ENCODE measurements around the gene GLI1. TPM values are rescaled to one million over a fixed set of nuclear protein-coding genes. Genes with fewer than 3 reads are reported as not detected.

The GLI1 gene
- total and polyA plus RNA-seq, 2 of the 13 experiments (the other 11 are each of a cell fraction or from before 2014, with no cell fraction given), result 0.09 to 0.20 TPM

DNA sequence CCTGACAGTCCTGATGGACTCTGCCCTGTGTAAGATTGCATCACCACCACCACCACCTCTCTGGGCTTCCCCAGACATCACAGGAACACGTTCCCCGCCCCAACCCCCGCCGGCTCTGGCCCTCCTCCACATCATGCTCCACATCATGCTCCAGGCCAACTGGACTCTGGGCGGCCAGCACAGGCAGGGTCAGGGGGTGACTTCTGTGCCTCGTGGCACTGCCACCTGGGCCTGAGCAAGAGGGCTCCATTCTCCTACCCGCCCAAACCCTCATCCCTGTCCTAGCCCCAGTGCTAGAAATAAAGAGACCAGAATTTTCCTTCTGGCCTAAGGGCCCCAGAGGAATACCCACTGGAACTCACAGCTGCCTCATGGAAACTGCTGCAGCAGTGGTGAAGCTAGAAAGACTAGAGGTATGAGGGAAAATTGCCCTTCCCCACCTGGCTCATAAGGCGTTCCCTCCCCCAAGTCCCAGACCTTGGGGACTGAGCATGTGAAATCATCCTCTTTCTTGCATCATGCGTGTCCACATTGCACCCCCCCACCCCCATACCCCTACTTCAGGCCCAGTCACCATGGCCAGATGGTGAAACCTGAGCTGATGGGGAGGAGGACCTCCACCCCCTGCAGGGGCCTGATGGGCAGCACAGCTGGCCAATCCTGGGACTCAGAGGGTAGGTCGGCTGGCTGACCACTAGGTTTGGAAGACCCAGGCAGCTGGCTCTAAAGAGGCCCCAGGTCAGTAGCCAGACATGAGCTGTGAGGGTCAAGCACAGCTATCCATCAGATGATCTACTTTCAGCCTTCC is 4.8 kb upstream of the GLI1 start, which contains the start of gene INHBE (continued):
- TF ChIP-seq, protein P1, sequence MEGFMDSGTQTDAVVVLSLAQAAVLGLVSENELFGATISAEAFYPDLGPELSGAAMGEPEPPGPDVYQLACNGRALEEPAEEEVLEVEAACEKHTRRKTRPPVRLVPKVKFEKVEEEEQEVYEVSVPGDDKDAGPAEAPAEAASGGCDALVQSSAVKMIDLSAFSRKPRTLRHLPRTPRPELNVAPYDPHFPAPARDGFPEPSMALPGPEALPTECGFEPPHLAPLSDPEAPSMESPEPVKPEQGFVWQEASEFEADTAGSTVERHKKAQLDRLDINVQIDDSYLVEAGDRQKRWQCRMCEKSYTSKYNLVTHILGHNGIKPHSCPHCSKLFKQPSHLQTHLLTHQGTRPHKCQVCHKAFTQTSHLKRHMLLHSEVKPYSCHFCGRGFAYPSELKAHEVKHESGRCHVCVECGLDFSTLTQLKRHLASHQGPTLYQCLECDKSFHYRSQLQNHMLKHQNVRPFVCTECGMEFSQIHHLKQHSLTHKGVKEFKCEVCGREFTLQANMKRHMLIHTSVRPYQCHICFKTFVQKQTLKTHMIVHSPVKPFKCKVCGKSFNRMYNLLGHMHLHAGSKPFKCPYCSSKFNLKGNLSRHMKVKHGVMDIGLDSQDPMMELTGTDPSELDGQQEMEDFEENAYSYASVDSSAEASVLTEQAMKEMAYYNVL (CRISPR knock-in tag; IDR thresholded peaks at IDR 0.05; ENCODE audit: borderline replicate concordance), result peak; percentile 39; the same call in 1 of the 2 replicates
- TF ChIP-seq, protein P2, sequence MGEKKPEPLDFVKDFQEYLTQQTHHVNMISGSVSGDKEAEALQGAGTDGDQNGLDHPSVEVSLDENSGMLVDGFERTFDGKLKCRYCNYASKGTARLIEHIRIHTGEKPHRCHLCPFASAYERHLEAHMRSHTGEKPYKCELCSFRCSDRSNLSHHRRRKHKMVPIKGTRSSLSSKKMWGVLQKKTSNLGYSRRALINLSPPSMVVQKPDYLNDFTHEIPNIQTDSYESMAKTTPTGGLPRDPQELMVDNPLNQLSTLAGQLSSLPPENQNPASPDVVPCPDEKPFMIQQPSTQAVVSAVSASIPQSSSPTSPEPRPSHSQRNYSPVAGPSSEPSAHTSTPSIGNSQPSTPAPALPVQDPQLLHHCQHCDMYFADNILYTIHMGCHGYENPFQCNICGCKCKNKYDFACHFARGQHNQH (CRISPR knock-in tag; IDR thresholded peaks at IDR 0.05), result peak; percentile 87
- no peak for TF ChIP-seq ZNF484 (CRISPR knock-in tag; IDR thresholded peaks at IDR 0.05; ENCODE audit: borderline replicate concordance, low read depth)
- TF ChIP-seq ZNF558 (CRISPR knock-in tag; IDR thresholded peaks at IDR 0.05; ENCODE audit: borderline replicate concordance), result no peak; the same call in 1 of the 2 replicates
- TF ChIP-seq SNRNP70 (IDR thresholded peaks at IDR 0.05; ENCODE audit: low read depth, low read length), result no peak
- TF ChIP-seq, protein P3, sequence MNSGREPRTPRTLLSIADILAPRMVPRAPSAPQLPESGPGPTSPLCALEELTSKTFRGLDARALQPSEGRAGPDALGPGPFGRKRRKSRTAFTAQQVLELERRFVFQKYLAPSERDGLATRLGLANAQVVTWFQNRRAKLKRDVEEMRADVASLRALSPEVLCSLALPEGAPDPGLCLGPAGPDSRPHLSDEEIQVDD (CRISPR knock-in tag; IDR thresholded peaks at IDR 0.05; ENCODE audit: borderline replicate concordance), result no peak
- no peak for TF ChIP-seq FIP1L1 (IDR thresholded peaks at IDR 0.05; ENCODE audit: borderline replicate concordance, insufficient read depth, low read depth, low read length)
- TF ChIP-seq PAWR (CRISPR knock-in tag; IDR thresholded peaks at IDR 0.05; ENCODE audit: borderline replicate concordance), result no peak
- TF ChIP-seq CBX2 (IDR thresholded peaks at IDR 0.05; ENCODE audit: low read depth, low read length), result no peak
- no peak for TF ChIP-seq CBX2 (CRISPR knock-in tag; IDR thresholded peaks at IDR 0.05; ENCODE audit: low read depth)
- peak; percentile 65; the same call in 1 of the 2 replicates for TF ChIP-seq ZFY (CRISPR knock-in tag; IDR thresholded peaks at IDR 0.05)
- no peak for TF ChIP-seq ZNF841 (CRISPR knock-in tag; IDR thresholded peaks at IDR 0.05; ENCODE audit: borderline replicate concordance)
- peak; percentile 94; the same call in 1 of the 2 replicates for TF ChIP-seq SSRP1 (CRISPR knock-in tag; IDR thresholded peaks at IDR 0.05)
- TF ChIP-seq, protein P4, sequence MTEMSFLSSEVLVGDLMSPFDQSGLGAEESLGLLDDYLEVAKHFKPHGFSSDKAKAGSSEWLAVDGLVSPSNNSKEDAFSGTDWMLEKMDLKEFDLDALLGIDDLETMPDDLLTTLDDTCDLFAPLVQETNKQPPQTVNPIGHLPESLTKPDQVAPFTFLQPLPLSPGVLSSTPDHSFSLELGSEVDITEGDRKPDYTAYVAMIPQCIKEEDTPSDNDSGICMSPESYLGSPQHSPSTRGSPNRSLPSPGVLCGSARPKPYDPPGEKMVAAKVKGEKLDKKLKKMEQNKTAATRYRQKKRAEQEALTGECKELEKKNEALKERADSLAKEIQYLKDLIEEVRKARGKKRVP (CRISPR knock-in tag; IDR thresholded peaks at IDR 0.05), result peak; percentile 46 to 99; a peak in 3 of 4 replicates
- TF ChIP-seq, protein P5, sequence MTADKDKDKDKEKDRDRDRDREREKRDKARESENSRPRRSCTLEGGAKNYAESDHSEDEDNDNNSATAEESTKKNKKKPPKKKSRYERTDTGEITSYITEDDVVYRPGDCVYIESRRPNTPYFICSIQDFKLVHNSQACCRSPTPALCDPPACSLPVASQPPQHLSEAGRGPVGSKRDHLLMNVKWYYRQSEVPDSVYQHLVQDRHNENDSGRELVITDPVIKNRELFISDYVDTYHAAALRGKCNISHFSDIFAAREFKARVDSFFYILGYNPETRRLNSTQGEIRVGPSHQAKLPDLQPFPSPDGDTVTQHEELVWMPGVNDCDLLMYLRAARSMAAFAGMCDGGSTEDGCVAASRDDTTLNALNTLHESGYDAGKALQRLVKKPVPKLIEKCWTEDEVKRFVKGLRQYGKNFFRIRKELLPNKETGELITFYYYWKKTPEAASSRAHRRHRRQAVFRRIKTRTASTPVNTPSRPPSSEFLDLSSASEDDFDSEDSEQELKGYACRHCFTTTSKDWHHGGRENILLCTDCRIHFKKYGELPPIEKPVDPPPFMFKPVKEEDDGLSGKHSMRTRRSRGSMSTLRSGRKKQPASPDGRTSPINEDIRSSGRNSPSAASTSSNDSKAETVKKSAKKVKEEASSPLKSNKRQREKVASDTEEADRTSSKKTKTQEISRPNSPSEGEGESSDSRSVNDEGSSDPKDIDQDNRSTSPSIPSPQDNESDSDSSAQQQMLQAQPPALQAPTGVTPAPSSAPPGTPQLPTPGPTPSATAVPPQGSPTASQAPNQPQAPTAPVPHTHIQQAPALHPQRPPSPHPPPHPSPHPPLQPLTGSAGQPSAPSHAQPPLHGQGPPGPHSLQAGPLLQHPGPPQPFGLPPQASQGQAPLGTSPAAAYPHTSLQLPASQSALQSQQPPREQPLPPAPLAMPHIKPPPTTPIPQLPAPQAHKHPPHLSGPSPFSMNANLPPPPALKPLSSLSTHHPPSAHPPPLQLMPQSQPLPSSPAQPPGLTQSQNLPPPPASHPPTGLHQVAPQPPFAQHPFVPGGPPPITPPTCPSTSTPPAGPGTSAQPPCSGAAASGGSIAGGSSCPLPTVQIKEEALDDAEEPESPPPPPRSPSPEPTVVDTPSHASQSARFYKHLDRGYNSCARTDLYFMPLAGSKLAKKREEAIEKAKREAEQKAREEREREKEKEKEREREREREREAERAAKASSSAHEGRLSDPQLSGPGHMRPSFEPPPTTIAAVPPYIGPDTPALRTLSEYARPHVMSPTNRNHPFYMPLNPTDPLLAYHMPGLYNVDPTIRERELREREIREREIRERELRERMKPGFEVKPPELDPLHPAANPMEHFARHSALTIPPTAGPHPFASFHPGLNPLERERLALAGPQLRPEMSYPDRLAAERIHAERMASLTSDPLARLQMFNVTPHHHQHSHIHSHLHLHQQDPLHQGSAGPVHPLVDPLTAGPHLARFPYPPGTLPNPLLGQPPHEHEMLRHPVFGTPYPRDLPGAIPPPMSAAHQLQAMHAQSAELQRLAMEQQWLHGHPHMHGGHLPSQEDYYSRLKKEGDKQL (CRISPR knock-in tag; IDR thresholded peaks at IDR 0.05; ENCODE audit: low read depth), result 0 out of 2 replicates have a peak, but pooled peaks have one; percentile 55
- TF ChIP-seq, protein P6, sequence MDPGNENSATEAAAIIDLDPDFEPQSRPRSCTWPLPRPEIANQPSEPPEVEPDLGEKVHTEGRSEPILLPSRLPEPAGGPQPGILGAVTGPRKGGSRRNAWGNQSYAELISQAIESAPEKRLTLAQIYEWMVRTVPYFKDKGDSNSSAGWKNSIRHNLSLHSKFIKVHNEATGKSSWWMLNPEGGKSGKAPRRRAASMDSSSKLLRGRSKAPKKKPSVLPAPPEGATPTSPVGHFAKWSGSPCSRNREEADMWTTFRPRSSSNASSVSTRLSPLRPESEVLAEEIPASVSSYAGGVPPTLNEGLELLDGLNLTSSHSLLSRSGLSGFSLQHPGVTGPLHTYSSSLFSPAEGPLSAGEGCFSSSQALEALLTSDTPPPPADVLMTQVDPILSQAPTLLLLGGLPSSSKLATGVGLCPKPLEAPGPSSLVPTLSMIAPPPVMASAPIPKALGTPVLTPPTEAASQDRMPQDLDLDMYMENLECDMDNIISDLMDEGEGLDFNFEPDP (CRISPR knock-in tag; conservative IDR thresholded peaks at IDR 0.05), result no peak

Measured in HepG2 (cell line).